HG03354 (cell line): ENCODE data around the gene KIT.

Experiments
- ATAC-seq: cut with Tn5 transposase; IDR thresholded peaks from one replicate; pipeline ENCODE4 v1.9.1; 2021; ENCODE audit warnings: mild to moderate bottlenecking; ENCODE audit not compliant: unreplicated experiment, poor library complexity, severe bottlenecking

The KIT gene

GRCh38 chr4:54731976-54732375 is 74.2 kb downstream of the KIT start:
- no peak for ATAC-seq

GRCh38 chr4:54737421-54737820 is 79.7 kb downstream of the KIT start:
- no peak for ATAC-seq

- no peak for ATAC-seq
Observed at GRCh38 chr4:54741202-54741601, 83.4 kb downstream of the KIT start.

- no peak for ATAC-seq
Observed at GRCh38 chr4:54742636-54743399, 85.1 kb downstream of the KIT start.

- ATAC-seq = no peak
Observed at GRCh38 chr4:54743562-54743961, 85.8 kb downstream of the KIT start.

GRCh38 chr4:54744487-54744886 is 86.7 kb downstream of the KIT start:
- no peak for ATAC-seq

GRCh38 chr4:54745031-54745770 is 87.4 kb downstream of the KIT start:
- no peak for ATAC-seq

GRCh38 chr4:54746218-54746617 is 88.5 kb downstream of the KIT start:
- ATAC-seq = peak; percentile 77

- ATAC-seq = no peak
Observed at GRCh38 chr4:54750341-54750740, 92.6 kb downstream of the KIT start.

GRCh38 chr4:54754394-54754793 is 96.6 kb downstream of the KIT start:
- no peak for ATAC-seq

- no peak for ATAC-seq
Observed at GRCh38 chr4:54764476-54764875, 106.7 kb downstream of the KIT start.

GRCh38 chr4:54767376-54767775 is 109.6 kb downstream of the KIT start:
- no peak for ATAC-seq

GRCh38 chr4:54773022-54773421 is 115.3 kb downstream of the KIT start:
- ATAC-seq = no peak

GRCh38 chr4:54779036-54779435 is 121.3 kb downstream of the KIT start:
- no peak for ATAC-seq

GRCh38 chr4:54779476-54780148 is 121.9 kb downstream of the KIT start:
- ATAC-seq = no peak

GRCh38 chr4:54780149-54780495 is 122.4 kb downstream of the KIT start:
- no peak for ATAC-seq

- no peak for ATAC-seq
Observed at GRCh38 chr4:54781756-54782155, 124.0 kb downstream of the KIT start.

GRCh38 chr4:54783402-54784110 is 125.8 kb downstream of the KIT start:
- no peak for ATAC-seq

- no peak for ATAC-seq
Observed at GRCh38 chr4:54784161-54784671, 126.5 kb downstream of the KIT start.
